ENCODE results near the gene PAX4.

- no peak for TF ChIP-seq MAX (IDR thresholded peaks at IDR 0.05; ENCODE audit: low read depth)
- TF ChIP-seq TCF12 (IDR thresholded peaks at IDR 0.05) = no peak
- no peak for TF ChIP-seq POLR2AphosphoS5 (IDR thresholded peaks at IDR 0.05; ENCODE audit: low read depth, low read length)
- no peak for TF ChIP-seq EZH2phosphoT487 (IDR thresholded peaks at IDR 0.05; ENCODE audit: borderline replicate concordance, low read depth)
- TF ChIP-seq, protein P1, sequence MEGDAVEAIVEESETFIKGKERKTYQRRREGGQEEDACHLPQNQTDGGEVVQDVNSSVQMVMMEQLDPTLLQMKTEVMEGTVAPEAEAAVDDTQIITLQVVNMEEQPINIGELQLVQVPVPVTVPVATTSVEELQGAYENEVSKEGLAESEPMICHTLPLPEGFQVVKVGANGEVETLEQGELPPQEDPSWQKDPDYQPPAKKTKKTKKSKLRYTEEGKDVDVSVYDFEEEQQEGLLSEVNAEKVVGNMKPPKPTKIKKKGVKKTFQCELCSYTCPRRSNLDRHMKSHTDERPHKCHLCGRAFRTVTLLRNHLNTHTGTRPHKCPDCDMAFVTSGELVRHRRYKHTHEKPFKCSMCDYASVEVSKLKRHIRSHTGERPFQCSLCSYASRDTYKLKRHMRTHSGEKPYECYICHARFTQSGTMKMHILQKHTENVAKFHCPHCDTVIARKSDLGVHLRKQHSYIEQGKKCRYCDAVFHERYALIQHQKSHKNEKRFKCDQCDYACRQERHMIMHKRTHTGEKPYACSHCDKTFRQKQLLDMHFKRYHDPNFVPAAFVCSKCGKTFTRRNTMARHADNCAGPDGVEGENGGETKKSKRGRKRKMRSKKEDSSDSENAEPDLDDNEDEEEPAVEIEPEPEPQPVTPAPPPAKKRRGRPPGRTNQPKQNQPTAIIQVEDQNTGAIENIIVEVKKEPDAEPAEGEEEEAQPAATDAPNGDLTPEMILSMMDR (IDR thresholded peaks at IDR 0.05) = no peak
- TF ChIP-seq, protein P2, sequence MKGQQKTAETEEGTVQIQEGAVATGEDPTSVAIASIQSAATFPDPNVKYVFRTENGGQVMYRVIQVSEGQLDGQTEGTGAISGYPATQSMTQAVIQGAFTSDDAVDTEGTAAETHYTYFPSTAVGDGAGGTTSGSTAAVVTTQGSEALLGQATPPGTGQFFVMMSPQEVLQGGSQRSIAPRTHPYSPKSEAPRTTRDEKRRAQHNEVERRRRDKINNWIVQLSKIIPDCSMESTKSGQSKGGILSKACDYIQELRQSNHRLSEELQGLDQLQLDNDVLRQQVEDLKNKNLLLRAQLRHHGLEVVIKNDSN (IDR thresholded peaks at IDR 0.05; ENCODE audit: borderline replicate concordance, low read depth) = no peak
- no peak for TF ChIP-seq NRF1 (IDR thresholded peaks at IDR 0.05; ENCODE audit: low read depth, low read length)
- TF ChIP-seq FOXM1 (IDR thresholded peaks at IDR 0.05; ENCODE audit: low read depth) = no peak
Observed at GRCh38 chr7:127595737-127596136, 22.2 kb downstream of the PAX4 start.
